Loucy (cell line): ENCODE data around the gene SLC23A2.
A peak's percentile ranks its signal among the peaks of the same experiment; 100 is the strongest.

Experiments
- H2AFZ ChIP-seq: fragments of 200-600 bp; sonication (generic); 2 replicates; pipeline ENCODE4 v1.6.0; 2016; ENCODE audit warnings: antibody characterized with exemption, mild to moderate bottlenecking, low read length, moderate library complexity
- H3F3A ChIP-seq: fragments of 200-600 bp; 2 replicates; pipeline ENCODE4 v1.6.0; 2016; ENCODE audit warnings: antibody characterized with exemption, low read depth, mild to moderate bottlenecking
- H3K27me3 ChIP-seq: fragments of 200-600 bp; sonication (generic); 2 replicates; pipeline ENCODE4 v1.6.1; 2014; ENCODE audit warnings: low read length, mild to moderate bottlenecking; ENCODE audit not compliant: insufficient read depth, poor library complexity, severe bottlenecking
- H3K36me3 ChIP-seq: fragments of 200-600 bp; sonication (generic); 2 replicates; pipeline ENCODE4 v1.6.1; 2016; ENCODE audit warnings: low read length; ENCODE audit not compliant: insufficient read depth
- H3K4me1 ChIP-seq: fragments of 200-600 bp; sonication (generic); 2 replicates; pipeline ENCODE4 v1.5.1; 2014; ENCODE audit warnings: low read length, mild to moderate bottlenecking; ENCODE audit not compliant: insufficient read depth, poor library complexity, severe bottlenecking
- H3K4me2 ChIP-seq: fragments of 200-600 bp; sonication (generic); 2 replicates; pipeline ENCODE4 v1.6.0; 2014; ENCODE audit warnings: antibody characterized with exemption, low read length, low read depth, mild to moderate bottlenecking; ENCODE audit not compliant: poor library complexity, severe bottlenecking
- H3K4me3 ChIP-seq: fragments of 200-600 bp; sonication (generic); 2 replicates; pipeline ENCODE4 v1.5.1; 2014; ENCODE audit warnings: low read length, mild to moderate bottlenecking, mixed read lengths; ENCODE audit not compliant: poor library complexity, severe bottlenecking
- H3K79me2 ChIP-seq: fragments of 200-600 bp; sonication (generic); 2 replicates; pipeline ENCODE4 v1.6.1; 2014; ENCODE audit warnings: low read length; ENCODE audit not compliant: insufficient read depth
- H3K9ac ChIP-seq: fragments of 200-600 bp; sonication (generic); 2 replicates; pipeline ENCODE4 v1.6.0; 2014; ENCODE audit warnings: mild to moderate bottlenecking, low read depth, low read length, moderate library complexity; ENCODE audit not compliant: poor library complexity, severe bottlenecking
- H3K9me2 ChIP-seq: fragments of 200-600 bp; sonication (generic); replicated peaks from 2 replicates; pipeline ENCODE4 v1.6.1; 2016; ENCODE audit warnings: low read depth, low read length, mixed read lengths
- H3K9me3 ChIP-seq: fragments of 200-600 bp; sonication (generic); 2 replicates; pipeline ENCODE4 v1.6.1; 2014; ENCODE audit warnings: mild to moderate bottlenecking, antibody characterized with exemption, low read length, low read depth; ENCODE audit not compliant: insufficient read depth
- H4K20me1 ChIP-seq: fragments of 200-600 bp; sonication (generic); 2 replicates; pipeline ENCODE4 v1.6.0; 2014; ENCODE audit warnings: antibody characterized with exemption, low read length, mild to moderate bottlenecking; ENCODE audit not compliant: insufficient read depth, poor library complexity, severe bottlenecking
- CTCF ChIP-seq: fragments of 200-600 bp; sonication (generic); conservative IDR thresholded peaks from 2 replicates; pipeline ENCODE4 v1.5.1; 2014; ENCODE audit warnings: mild to moderate bottlenecking, antibody characterized with exemption, low read length
- EZH2phosphoT487 ChIP-seq: fragments of 200-600 bp; IDR thresholded peaks from 2 replicates; pipeline ENCODE4 v1.6.1; 2018; ENCODE audit warnings: antibody characterized with exemption, mild to moderate bottlenecking, moderate library complexity, borderline replicate concordance

Gene SLC23A2

GRCh38 chr20:4817230-4817671 lies 184.1 kb downstream of the SLC23A2 start:
- peaks cover 80% of the 10 kb centered on the region for H3K79me2 ChIP-seq
- peaks cover 4% of the 10 kb centered on the region; the same call in 1 of the 2 replicates for H3F3A ChIP-seq
- no peaks in the 10 kb centered on the region; the same call in 1 of the 2 replicates for H3K36me3 ChIP-seq
- H3K9me3 ChIP-seq: no peaks in the 10 kb centered on the region
- no peaks in the 10 kb centered on the region for H3K9me2 ChIP-seq
- H3K9ac ChIP-seq: no peak overlapping the region
- H3K4me2 ChIP-seq: no peak overlapping the region
- peaks cover 14% of the 10 kb centered on the region for H4K20me1 ChIP-seq
- H2AFZ ChIP-seq: no peak overlapping the region
- peaks cover 51% of the 10 kb centered on the region for H3K4me1 ChIP-seq
- TF ChIP-seq CTCF (no peak; the same call in 1 of the 2 replicates), EZH2phosphoT487 (no peak)
- no peak overlapping the region for H3K4me3 ChIP-seq
- H3K27me3 ChIP-seq: no peaks in the 10 kb centered on the region

- H3F3A ChIP-seq: peaks cover 9% of the 10 kb centered on the region; the same call in 1 of the 2 replicates
- H3K4me3 ChIP-seq: peak overlapping the region; percentile 76
- H3K79me2 ChIP-seq: peaks cover 74% of the 10 kb centered on the region
- H3K27me3 ChIP-seq: no peaks in the 10 kb centered on the region
- no peaks in the 10 kb centered on the region; the same call in 1 of the 2 replicates for H3K36me3 ChIP-seq
- H3K4me2 ChIP-seq: peak overlapping the region; percentile 89
- H3K9me3 ChIP-seq: no peaks in the 10 kb centered on the region
- no peak for TF ChIP-seq EZH2phosphoT487
- TF ChIP-seq CTCF: no peak
- H3K9me2 ChIP-seq: no peaks in the 10 kb centered on the region
- H3K4me1 ChIP-seq: peaks cover 52% of the 10 kb centered on the region
- no peak overlapping the region for H2AFZ ChIP-seq
- peaks cover under 1% of the 10 kb centered on the region for H4K20me1 ChIP-seq
- peak overlapping the region; percentile 82 for H3K9ac ChIP-seq
Observed at GRCh38 chr20:4815628-4816027, 185.7 kb downstream of the SLC23A2 start.

GRCh38 chr20:4814696-4815252 lies 186.5 kb downstream of the SLC23A2 start:
- TF ChIP-seq EZH2phosphoT487: no peak
- TF ChIP-seq CTCF: 0 out of 2 replicates have a peak, but pooled peaks have one; percentile 10
- Histone ChIP-seq H3K27me3 (no peaks in the 10 kb centered on the region), H3K4me1 (peaks cover 59% of the 10 kb centered on the region), H2AFZ (peak overlapping the region; percentile 25), H3K4me2 (peak overlapping the region; percentile 89), H3F3A (peaks cover 9% of the 10 kb centered on the region; the same call in 1 of the 2 replicates), H3K4me3 (peak overlapping the region; percentile 76), H3K9me3 (no peaks in the 10 kb centered on the region), H3K9ac (peak overlapping the region; percentile 82), H4K20me1 (no peaks in the 10 kb centered on the region), H3K9me2 (no peaks in the 10 kb centered on the region), H3K36me3 (no peaks in the 10 kb centered on the region; the same call in 1 of the 2 replicates), H3K79me2 (peaks cover 76% of the 10 kb centered on the region)
